Esophagus mucosa (tissue), 1 donor: ENCODE measurements around the gene EPS15. TPM values are rescaled to one million over a fixed set of nuclear protein-coding genes. Genes with fewer than 3 reads are reported as not detected.
A peak's percentile ranks its signal among the peaks of the same experiment; 100 is the strongest.

Experiments used
- ATAC-seq: fragments of 200-7000 bp; cut with Tn5 transposase; one replicate; pipeline ENCODE4 v1.9.1; 2020
- total RNA-seq: library from RNA; stranded (reverse); gene quantifications from one replicate; pipeline ENCODE4 v1.2.4, GENCODE V29; 2023
- donor health status: DM: yes; HTN: yes; CAD: no.

Gene EPS15
- total RNA-seq, 1 donor from 2014 or later = 33.1 TPM

- ATAC-seq = peak; percentile 80
Observed at GRCh38 chr1:51313961-51314777, 204.9 kb downstream of the EPS15 start.

DNA sequence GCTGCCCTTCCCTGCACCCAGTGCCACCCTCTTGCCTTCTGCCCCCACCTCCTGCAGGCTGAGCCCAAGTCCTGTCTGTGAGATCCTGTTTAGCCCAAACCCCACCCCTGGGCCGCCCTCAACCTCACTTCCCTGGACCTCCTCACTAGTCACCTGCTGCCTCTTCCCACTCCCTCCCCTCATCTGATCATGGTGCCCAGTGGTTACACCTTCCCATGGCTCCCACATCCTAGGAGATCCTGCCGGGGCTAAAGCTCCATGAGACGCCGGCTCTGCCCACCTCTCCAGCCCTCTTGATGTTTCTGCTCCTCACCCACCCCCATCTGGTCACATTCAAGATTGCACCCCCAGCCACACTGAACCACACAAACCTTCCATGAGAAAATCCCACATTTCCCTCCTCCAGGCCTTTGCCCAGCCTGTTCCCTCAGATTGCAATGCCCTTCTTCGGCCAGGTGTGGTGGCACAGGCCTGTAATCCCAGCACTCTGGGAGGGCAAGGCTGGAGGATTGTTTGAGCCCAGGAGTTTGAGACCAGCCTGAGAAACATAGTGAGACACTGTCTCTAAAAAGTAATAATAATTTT lies 205.7 kb downstream of the EPS15 start:
- no peak for ATAC-seq

GRCh38 chr1:51312718-51313117 lies 206.3 kb downstream of the EPS15 start:
- no peak for ATAC-seq

DNA sequence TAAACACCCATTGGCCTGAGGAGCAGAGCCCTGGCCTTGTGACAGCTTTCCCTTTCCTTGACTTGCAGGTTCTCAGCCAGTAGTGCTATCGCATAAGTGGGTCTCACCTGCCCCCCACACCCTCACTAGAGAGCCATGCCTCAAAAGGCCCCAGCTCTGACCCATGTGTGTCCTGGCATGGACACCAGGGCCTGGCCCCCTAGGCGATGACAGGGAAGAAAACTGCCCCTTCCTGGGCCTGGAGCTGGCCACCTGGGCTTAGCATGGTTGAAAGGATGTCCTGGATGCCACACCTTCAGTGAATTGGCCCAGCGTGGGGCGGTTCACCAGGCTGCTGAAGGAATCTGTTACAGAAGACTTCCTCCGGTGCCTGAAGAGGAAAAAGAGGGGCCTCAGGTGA lies 207.2 kb downstream of the EPS15 start:
- no peak for ATAC-seq

GRCh38 chr1:51310871-51311613 lies 208.0 kb downstream of the EPS15 start:
- no peak for ATAC-seq

GRCh38 chr1:51309291-51309690 lies 209.8 kb downstream of the EPS15 start:
- ATAC-seq = no peak

GRCh38 chr1:51308636-51309035 lies 210.4 kb downstream of the EPS15 start:
- ATAC-seq = no peak

DNA sequence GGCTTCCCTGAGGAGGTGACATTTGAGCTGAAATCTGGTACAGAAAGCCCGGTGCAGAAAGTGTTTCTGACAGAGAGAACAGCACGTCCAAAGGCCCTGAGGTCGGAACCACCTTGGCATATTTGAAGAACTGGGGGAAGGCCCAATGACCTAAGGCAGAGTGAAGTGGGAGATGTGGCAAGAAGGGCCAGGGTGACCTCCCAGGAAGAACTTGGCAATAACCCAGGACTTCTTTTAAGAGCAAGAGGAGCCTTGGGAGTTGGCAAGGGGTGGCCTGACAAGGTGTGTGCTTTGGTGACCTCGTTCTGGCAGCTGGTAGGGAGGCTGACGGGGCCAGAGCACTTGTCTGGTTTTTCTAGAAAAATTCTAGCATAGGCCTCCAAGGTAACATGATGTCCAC lies 212.1 kb downstream of the EPS15 start:
- no peak for ATAC-seq

GRCh38 chr1:51305371-51305823 lies 213.7 kb downstream of the EPS15 start:
- no peak for ATAC-seq

DNA sequence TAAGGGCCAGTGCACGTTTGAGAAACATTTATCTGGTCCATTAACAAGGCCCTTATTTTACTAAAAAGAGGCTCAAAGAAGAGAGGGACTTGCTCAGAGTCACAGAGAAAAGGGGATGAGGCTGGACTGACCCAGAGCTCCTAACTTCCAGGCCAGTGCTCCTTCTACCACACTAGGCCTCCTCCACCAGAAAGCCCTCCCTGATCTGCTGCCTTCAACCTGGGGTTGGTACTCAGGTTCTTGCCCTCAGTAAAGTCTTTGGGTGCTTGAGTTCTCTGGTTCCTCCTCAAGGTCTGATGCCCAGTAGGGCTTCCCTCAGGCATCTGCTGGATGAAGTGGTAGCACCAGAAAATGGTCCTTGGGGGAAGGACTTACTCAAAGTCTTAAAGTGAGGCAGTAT lies 214.7 kb downstream of the EPS15 start:
- no peak for ATAC-seq

Other genes starting within 250 kb of the EPS15 start
- gene TTC39A, start 188.7 kb downstream of the EPS15 start, total RNA-seq = 32.6 TPM
- gene OSBPL9, start 97.8 kb upstream of the EPS15 start, total RNA-seq = 32.5 TPM